Lung (tissue), 12 donors: ENCODE results near the gene TEDC1. TPM values are rescaled to one million over a fixed set of nuclear protein-coding genes. Genes with fewer than 3 reads are reported as not detected.

Experiments
- ATAC-seq: fragments of 200-7000 bp; cut with Tn5 transposase; one replicate; pipeline ENCODE4 v1.9.1; 2020; ENCODE audit warnings: moderate number of reproducible peaks; ENCODE audit not compliant: insufficient read depth, low FRiP score
- DNase-seq, 3 donors: peaks; one replicate each; pipeline ENCODE4 v3.0.0-alpha.2; 2013 to 2017
- H3K27ac ChIP-seq, 2 donors: one replicate each; pipeline ENCODE4 v1.5.1; 2013; ENCODE audit warnings: mild to moderate bottlenecking in 2 of 2, moderate library complexity in 2 of 2, control low read depth in 1 of 2, inconsistent platforms in 1 of 2, low read depth in 1 of 2, low read length in 1 of 2
- H3K27me3 ChIP-seq, 3 donors: one replicate each; pipeline ENCODE4 v1.5.1; 2013; ENCODE audit warnings: low read length in 2 of 3; ENCODE audit not compliant: control insufficient read depth in 3 of 3, insufficient read depth in 3 of 3
- H3K36me3 ChIP-seq, 4 donors: one replicate each; pipeline ENCODE4 v1.5.1; 2013; ENCODE audit warnings: low read length in 4 of 4, mild to moderate bottlenecking in 1 of 4, moderate library complexity in 1 of 4; ENCODE audit not compliant: control insufficient read depth in 4 of 4, insufficient read depth in 4 of 4
- H3K4me1 ChIP-seq, 5 donors: one replicate each; pipeline ENCODE4 v1.5.1; 2013; ENCODE audit warnings: low read length in 5 of 5, mild to moderate bottlenecking in 2 of 5, moderate library complexity in 1 of 5; ENCODE audit not compliant: control insufficient read depth in 5 of 5, insufficient read depth in 5 of 5
- H3K4me3 ChIP-seq: one replicate; pipeline ENCODE4 v1.5.1; 2013; ENCODE audit warnings: mild to moderate bottlenecking, control low read depth, moderate library complexity
- H3K9ac ChIP-seq, 2 donors: one replicate each; pipeline ENCODE4 v1.5.1; 2013; ENCODE audit warnings: low read length in 2 of 2, control low read depth in 1 of 2; ENCODE audit not compliant: insufficient read depth in 1 of 2
- H3K9me3 ChIP-seq, 4 donors: one replicate each; pipeline ENCODE4 v1.5.1; 2013; ENCODE audit warnings: low read length in 3 of 4, mild to moderate bottlenecking in 1 of 4, moderate library complexity in 1 of 4; ENCODE audit not compliant: control insufficient read depth in 4 of 4, insufficient read depth in 3 of 4
- CTCF ChIP-seq: IDR thresholded peaks from 2 replicates; pipeline ENCODE4 v1.5.1; 2012; ENCODE audit warnings: mild to moderate bottlenecking; ENCODE audit errors: control extremely low read depth, extremely low read depth
- WGBS, 2 donors: extraction: QIAGEN DNeasy Blood & Tissue Kit; methylation state at CpG; one replicate each; pipeline ENCODE4 v1.1.7; 2013; 5-methylcytosine and 5-hydroxymethylcytosine counted together
- polyA plus RNA-seq, 2 donors: library from polyadenylated mRNA; stranded (reverse); fragments of 200-250 nt; gene quantifications; one replicate each; pipeline ENCODE4 v1.2.1, GENCODE V29; 2013
- total RNA-seq, 2 donors: library from RNA; depleted of rRNA in 1 of 2; stranded (reverse); fragments of >200 nt in 1 of 2; gene quantifications; one replicate each; pipeline ENCODE4 v1.2.1, GENCODE V29; 2014 to 2021
- donor health status: control.
- donor health status: control.
- donor health status: Bipolar disorder and iron deficiency.
- donor health status: healthy.
- donor health status: DM: yes; HTN: yes; CAD: no.

The TEDC1 gene
- total and polyA plus RNA-seq, 4 donors: 5.8 to 20.8 (median 14.4) TPM

GRCh38 chr14:105501504-105502291 is 10.7 kb downstream of the TEDC1 start:
- ATAC-seq (no peak), DNase-seq (no peak)
- peaks cover 0 to 6% (median 0%) of the 10 kb centered on the region in 4 donors for H3K36me3 ChIP-seq
- no peak overlapping the region for H3K4me3 ChIP-seq
- no peak overlapping the region for H3K9ac ChIP-seq
- TF ChIP-seq CTCF: no peak
- 84 to 86% methylated on average over 13 of the region's 13 CpGs for WGBS, 2 donors
- no peaks in the 10 kb centered on the region for H3K9me3 ChIP-seq
- no peaks in the 10 kb centered on the region for H3K4me1 ChIP-seq
- H3K27me3 ChIP-seq: no peaks in the 10 kb centered on the region
- H3K27ac ChIP-seq: no peak overlapping the region

DNA sequence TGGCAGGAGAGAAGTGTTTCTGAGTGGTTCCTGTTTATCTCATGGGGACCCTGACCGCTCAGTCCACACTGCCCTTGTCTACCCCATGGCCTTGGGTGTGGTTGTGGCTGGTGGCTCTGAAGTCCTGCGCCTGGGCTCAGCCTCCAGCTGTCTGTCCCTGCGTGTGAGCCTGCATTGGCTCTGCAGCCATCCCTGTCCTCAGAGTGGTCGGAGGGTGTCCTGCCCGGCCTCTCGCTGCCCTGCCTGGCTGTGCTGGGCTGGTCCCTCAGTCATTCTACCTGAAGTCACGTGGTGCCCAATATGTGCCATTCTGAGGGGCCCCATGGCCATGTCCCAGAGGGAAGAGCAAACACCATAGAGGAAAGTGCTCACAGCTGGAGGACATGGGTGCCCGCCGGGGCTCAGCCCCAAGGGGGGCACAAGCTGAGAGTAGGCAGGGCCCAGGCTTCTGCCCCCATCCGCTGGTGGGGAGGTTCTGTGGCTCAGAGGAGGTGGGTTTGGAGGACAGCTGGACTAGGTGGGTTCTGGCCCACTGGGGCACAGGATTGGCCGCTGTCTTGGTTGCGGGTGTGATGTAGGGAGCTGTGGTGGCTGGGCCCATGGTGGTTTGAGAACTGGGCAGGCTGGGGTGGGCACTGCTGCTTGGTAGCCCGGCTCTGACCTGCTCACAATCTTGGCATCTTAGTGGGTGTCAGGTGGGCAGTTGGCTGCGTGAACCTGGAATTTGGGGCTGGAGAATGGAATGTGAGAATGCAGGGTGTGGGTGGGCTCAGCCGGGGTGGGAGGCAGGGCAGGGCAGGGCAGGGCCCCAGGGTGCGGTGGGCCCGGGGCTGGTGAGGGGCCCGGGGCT is 11.6 kb downstream of the TEDC1 start:
- Histone ChIP-seq H3K4me3 (no peak overlapping the region), H3K4me1 (no peaks in the 10 kb centered on the region), H3K36me3 (peaks cover 0 to 3% (median 0%) of the 10 kb centered on the region in 4 donors), H3K27ac (no peak overlapping the region), H3K9me3 (no peaks in the 10 kb centered on the region), H3K9ac (no peak overlapping the region), H3K27me3 (no peaks in the 10 kb centered on the region)
- 81 to 82% methylated on average over 16 to 18 of the region's 18 CpGs for WGBS, 2 donors
- DNase-seq (no peak), ATAC-seq (no peak)
- no peak for TF ChIP-seq CTCF

GRCh38 chr14:105503296-105503640 is 12.2 kb downstream of the TEDC1 start:
- no peak overlapping the region for H3K27ac ChIP-seq
- H3K9me3 ChIP-seq: peaks cover 0 to 2% (median 0%) of the 10 kb centered on the region in 4 donors
- DNase-seq: no peak
- peaks cover 0 to 3% (median 0%) of the 10 kb centered on the region in 4 donors for H3K36me3 ChIP-seq
- no peak overlapping the region for H3K4me3 ChIP-seq
- H3K9ac ChIP-seq: no peak overlapping the region
- 91 to 94% methylated on average over 7 of the region's 7 CpGs for WGBS, 2 donors
- TF ChIP-seq CTCF: no peak
- no peaks in the 10 kb centered on the region for H3K4me1 ChIP-seq
- no peaks in the 10 kb centered on the region for H3K27me3 ChIP-seq
- ATAC-seq: no peak
